Stomach (tissue), 9 donors: Measurements from ENCODE around the gene ARHGAP22. TPM values are rescaled to one million over a fixed set of nuclear protein-coding genes. Genes with fewer than 3 reads are reported as not detected.

ENCODE experiments used
- DNase-seq, 2 donors: peaks; one replicate each; pipeline versions ENCODE4 v3.0.0 to v3.0.0-alpha.2; 2013 to 2019
- H3K27ac ChIP-seq, 5 donors: fragments of 200-600 bp in 4 of 5; sonication (generic) in 4 of 5; one replicate each; pipeline ENCODE4 v1.5.1; 2013 to 2019; ENCODE audit warnings: mild to moderate bottlenecking in 1 of 5, moderate library complexity in 1 of 5
- H3K27me3 ChIP-seq, 3 donors: fragments of 200-600 bp; sonication (generic); one replicate each; pipeline ENCODE4 v1.5.1; 2017 to 2019; ENCODE audit warnings: mixed run types in 1 of 3
- H3K36me3 ChIP-seq, 4 donors: fragments of 200-600 bp; sonication (generic); 1 replicate in 3 of 4; 2 replicates in 1 of 4; pipeline ENCODE4 v1.5.1; 2016 to 2019
- H3K4me1 ChIP-seq, 4 donors: fragments of 200-600 bp; sonication (generic); one replicate each; pipeline ENCODE4 v1.5.1; 2016 to 2019
- H3K4me3 ChIP-seq, 4 donors: fragments of 200-600 bp; sonication (generic) in 3 of 4; one replicate each; pipeline ENCODE4 v1.5.1; 2016 to 2019; ENCODE audit warnings: mild to moderate bottlenecking in 1 of 4
- H3K9me3 ChIP-seq, 4 donors: fragments of 200-600 bp; sonication (generic); one replicate each; pipeline ENCODE4 v1.5.1; 2016 to 2019
- CTCF ChIP-seq, 7 experiments: fragments of 450-650 bp in 4 of 7; fragments of 200-600 bp in 3 of 7; sonication (generic) in 3 of 7; IDR thresholded peaks; one replicate each; pipeline ENCODE4 v1.5.1; 2016 to 2019; ENCODE audit warnings: antibody characterized with exemption in 7 of 7, control low read depth in 2 of 7, mild to moderate bottlenecking in 1 of 7
- EP300 ChIP-seq: sonication (generic); formaldehyde crosslinking; IDR thresholded peaks from one replicate; pipeline ENCODE4 v1.6.1; 2017; ENCODE audit warnings: antibody characterized with exemption
- POLR2A ChIP-seq, 4 donors: fragments of 450-650 bp; IDR thresholded peaks; one replicate each; pipeline ENCODE4 v1.6.1; 2016; ENCODE audit warnings: antibody characterized with exemption in 4 of 4, control low read depth in 2 of 4, mild to moderate bottlenecking in 1 of 4, moderate library complexity in 1 of 4
- POLR2AphosphoS5 ChIP-seq, 3 donors: sonication (generic); formaldehyde crosslinking; IDR thresholded peaks; one replicate each; pipeline ENCODE4 v1.6.1; 2016; ENCODE audit warnings: antibody characterized with exemption in 3 of 3
- WGBS, 5 donors: extraction: QIAGEN DNeasy Blood & Tissue Kit in 3 of 5; methylation state at CpG; one replicate each; pipeline versions ENCODE4 v1.1.5 to v1.1.7; 2013 to 2018; 5-methylcytosine and 5-hydroxymethylcytosine counted together
- intact Hi-C: fragments of 100-400 bp; cut with DNase I; formaldehyde crosslinking; loops from one replicate; pipeline ENCODE4 v1.15.1; 2023; ENCODE audit warnings: low total_unique reads
- polyA plus RNA-seq, 3 donors: library from polyadenylated mRNA; stranded (reverse); fragments of 200-250 nt; gene quantifications; one replicate each; pipeline ENCODE4 v1.2.3, GENCODE V29; 2013
- total RNA-seq, 5 donors: library from RNA; depleted of rRNA; stranded (reverse); fragments of >200 nt; gene quantifications; one replicate each; pipeline versions ENCODE4 v1.1.0 to v1.2.3, GENCODE V29; 2014 to 2016
- donor health status: healthy with polysubstance abuse.
- donor health status: Bipolar disorder and iron deficiency.
- donor health status: healthy.

The ARHGAP22 gene
- total and polyA plus RNA-seq, 8 donors: 1.3 to 28.6 (median 2.2) TPM; not detected in 1

- intact Hi-C loops: no loop called here
- H3K4me3 ChIP-seq: no peak overlapping the region
- peak in 1 of 2 donors; percentile 20 for DNase-seq
These were observed 93.6 kb downstream of the ARHGAP22 start for GRCh38 chr10:48511066-48511874.

GRCh38 chr10:48509974-48510692 lies 94.7 kb downstream of the ARHGAP22 start:
- Histone ChIP-seq H3K4me3 (no peak overlapping the region), H3K9me3 (peaks cover 0 to 12% (median 8%) of the 10 kb centered on the region in 4 donors), H3K4me1 (no peaks in the 10 kb centered on the region), H3K27ac (no peak overlapping the region), H3K27me3 (no peaks in the 10 kb centered on the region), H3K36me3 (no peaks in the 10 kb centered on the region)
- peak in 1 of 2 donors; percentile 25 for DNase-seq
- WGBS, 5 donors: 81 to 87% (median 85%) methylated on average over 7 to 8 of the region's 8 CpGs
- TF ChIP-seq POLR2A (IDR thresholded peaks at IDR 0.05): no peak
- no peak for TF ChIP-seq POLR2AphosphoS5 (IDR thresholded peaks at IDR 0.05)
- TF ChIP-seq CTCF (IDR thresholded peaks at IDR 0.05): no peak
- no peak for TF ChIP-seq EP300
- intact Hi-C loops: no loop called here

More at GRCh38 chr10:48511066-48511874, 93.6 kb downstream of the ARHGAP22 start:
- TF ChIP-seq EP300 (no peak), POLR2AphosphoS5 (IDR thresholded peaks at IDR 0.05) (no peak), POLR2A (IDR thresholded peaks at IDR 0.05) (no peak), CTCF (IDR thresholded peaks at IDR 0.05) (no peak)
- Histone ChIP-seq H3K9me3 (peaks cover 0 to 17% (median 11%) of the 10 kb centered on the region in 4 donors), H3K27ac (no peak overlapping the region), H3K27me3 (no peaks in the 10 kb centered on the region), H3K4me1 (no peaks in the 10 kb centered on the region), H3K36me3 (no peaks in the 10 kb centered on the region)
- WGBS, 5 donors: 83 to 91% (median 87%) methylated on average over 10 to 13 of the region's 13 CpGs

DNA sequence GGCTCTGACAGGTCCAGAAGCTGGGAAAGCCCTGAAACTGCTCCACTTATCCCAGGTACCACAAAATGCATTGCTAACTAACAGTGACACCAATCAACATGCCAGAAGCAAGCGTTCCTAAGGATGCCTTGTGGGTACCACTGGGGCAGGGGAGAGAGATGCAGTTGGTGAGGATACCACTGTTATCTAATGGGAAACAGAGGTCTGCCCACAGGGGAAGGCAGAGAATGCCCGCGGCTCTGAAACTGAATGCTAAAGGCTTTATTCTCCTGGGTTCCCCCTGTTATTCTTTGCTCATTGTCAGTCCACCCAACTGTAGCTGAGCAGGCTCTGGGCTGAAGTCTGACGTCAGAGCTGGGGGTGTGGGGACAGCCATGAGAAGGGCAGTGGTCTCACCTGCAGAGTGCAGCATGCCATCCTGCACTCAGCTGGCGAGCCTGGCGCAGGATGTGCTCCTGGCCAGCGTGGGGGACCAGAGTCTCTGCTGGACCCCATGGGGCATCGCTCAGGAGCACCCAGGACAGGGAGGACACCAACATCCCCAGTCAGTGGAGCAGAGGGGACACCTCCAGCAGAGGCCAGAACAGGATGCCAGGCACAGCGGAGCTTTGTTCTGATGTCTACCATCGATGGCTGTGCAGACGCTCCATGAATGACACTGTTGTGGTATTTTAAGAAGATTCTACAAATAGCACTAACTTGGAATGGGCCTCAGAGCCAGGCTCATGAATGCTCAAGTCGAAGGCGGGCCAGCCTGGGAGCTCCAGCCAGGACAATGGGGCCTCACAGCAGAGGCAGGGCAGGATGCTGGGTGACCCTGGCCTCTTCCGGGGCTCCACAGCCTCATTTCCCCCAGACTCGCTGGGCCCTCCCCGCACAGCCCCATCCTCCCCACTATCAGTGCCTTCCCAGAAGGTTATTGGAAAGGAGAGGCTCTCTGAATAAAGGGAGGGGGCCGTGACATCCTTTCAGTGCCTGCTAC lies 95.8 kb downstream of the ARHGAP22 start:
- no peaks in the 10 kb centered on the region for H3K27me3 ChIP-seq
- 71 to 85% (median 80%) methylated on average over 14 to 17 of the region's 17 CpGs for WGBS, 5 donors
- intact Hi-C loops: no loop called here
- peaks cover 0 to 5% (median 2%) of the 10 kb centered on the region in 4 donors for H3K9me3 ChIP-seq
- no peak overlapping the region for H3K27ac ChIP-seq
- no peaks in the 10 kb centered on the region for H3K4me1 ChIP-seq
- TF ChIP-seq CTCF (IDR thresholded peaks at IDR 0.05): no peak
- TF ChIP-seq POLR2AphosphoS5 (IDR thresholded peaks at IDR 0.05): no peak
- no peak for TF ChIP-seq POLR2A (IDR thresholded peaks at IDR 0.05)
- TF ChIP-seq EP300: no peak
- peak in 1 of 2 donors; percentile 11 for DNase-seq
- H3K4me3 ChIP-seq: no peak overlapping the region
- no peaks in the 10 kb centered on the region for H3K36me3 ChIP-seq
